ENCODE measurements around the gene NCOA7. TPM values are rescaled to one million over a fixed set of nuclear protein-coding genes. Genes with fewer than 3 reads are reported as not detected.

Gene NCOA7
- total RNA-seq, 1 experiment from 2014 or later, result 13.8 TPM

- ChIA-PET CTCF (interaction anchor here (1.7 to 2.3 kb wide), 2 partner anchors 176 to 194 kb away, joined by 5 to 10 read pairs; partner anchors contain the start of gene HINT3), POLR2A (interaction anchor here (2.3 kb wide), 1 partner anchor 11 kb away, joined by 25 read pairs; the partner anchor contains the start of gene NCOA7), RAD21 (ENCODE audit: low non-redundant PET in 1 of 2, low total read pairs in 2 of 2, uncharacterized antibody in 2 of 2, unreplicated experiment in 2 of 2) (no interaction called here)
- peak; percentile 91 for ATAC-seq
- intact Hi-C loops (cut with micrococcal nuclease), result loop anchor here (2.0 to 10.0 kb wide), 2 partner anchors 207 to 395 kb away; partner anchors contain the start of gene TRMT11
- Histone ChIP-seq H3K4me3 (replicated peaks in 1 of 2; ENCODE audit: low read depth in 1 of 2, low read length in 2 of 2) (peak overlapping the region; percentile 39 to 51), H3K4me2 (ENCODE audit: low read length) (peak overlapping the region; percentile 69), H3K9ac (ENCODE audit: low read length) (peak overlapping the region; percentile 57), H3K27ac (ENCODE audit: low read depth, low read length) (peak overlapping the region; percentile 24; the same call in 1 of the 2 replicates), H3K27me3 (ENCODE audit: insufficient read depth, low read length) (no peaks in the 10 kb centered on the region), H3K4me1 (ENCODE audit: control insufficient read depth in 1 of 2, insufficient read depth in 2 of 2, low read length in 2 of 2) (peaks cover 0 to 14% of the 10 kb centered on the region in 2 experiments; a peak in 3 of 4 replicates), H3K36me3 (ENCODE audit: control insufficient read depth in 1 of 2, insufficient read depth in 2 of 2, low read length in 2 of 2) (no peaks in the 10 kb centered on the region), H2AFZ (ENCODE audit: low read depth, low read length, poor library complexity, severe bottlenecking) (peak overlapping the region; percentile 95), H3K9me2 (ENCODE audit: insufficient read depth) (no peaks in the 10 kb centered on the region), H3K79me2 (ENCODE audit: insufficient read depth, low read length) (no peaks in the 10 kb centered on the region), H4K20me1 (ENCODE audit: insufficient read depth) (no peaks in the 10 kb centered on the region), H3K9me3 (ENCODE audit: control insufficient read depth in 1 of 2, insufficient read depth in 1 of 2, low read depth in 1 of 2, low read length in 2 of 2) (no peaks in the 10 kb centered on the region)
- peak; percentile 83 for DNase-seq (ENCODE audit: low read depth, low spot score)
- TF ChIP-seq CBX3 (IDR thresholded peaks at IDR 0.05; ENCODE audit: low read depth), result peak; percentile 63
- peak; percentile 54 for TF ChIP-seq YY1 (IDR thresholded peaks at IDR 0.05; ENCODE audit: extremely low read depth, insufficient replicate concordance, low read depth, low read length)
- TF ChIP-seq SP1 (IDR thresholded peaks at IDR 0.05; ENCODE audit: low read depth), result peak; percentile 8; the same call in 1 of the 2 replicates
- TF ChIP-seq EZH2phosphoT487 (IDR thresholded peaks at IDR 0.05; ENCODE audit: borderline replicate concordance), result no peak
- no peak for TF ChIP-seq EGR1 (IDR thresholded peaks at IDR 0.05; ENCODE audit: low read depth)
- peak in 1 of 3 experiments; percentile 4; a peak in 1 of 6 replicates for TF ChIP-seq CTCF (IDR thresholded peaks at IDR 0.05 in 2 of 3, conservative IDR thresholded peaks at IDR 0.05 in 1 of 3; ENCODE audit: borderline replicate concordance in 1 of 3, insufficient read depth in 1 of 3, low read depth in 2 of 3, low read length in 2 of 3)
- peak; percentile 93 for TF ChIP-seq CEBPB (IDR thresholded peaks at IDR 0.05; ENCODE audit: low read depth)
- no peak for TF ChIP-seq RAD21 (IDR thresholded peaks at IDR 0.05; ENCODE audit: low read depth)
- TF ChIP-seq POLR2AphosphoS5 (IDR thresholded peaks at IDR 0.05; ENCODE audit: low read depth, low read length), result peak; percentile 31; the same call in 1 of the 2 replicates
- no peak for TF ChIP-seq FOSL1 (IDR thresholded peaks at IDR 0.05; ENCODE audit: low read depth)
- TF ChIP-seq SIN3A (IDR thresholded peaks at IDR 0.05; ENCODE audit: low read depth), result peak; percentile 28; the same call in 1 of the 2 replicates
- TF ChIP-seq ZNF274 (IDR thresholded peaks at IDR 0.05; ENCODE audit: low read depth, low read length), result no peak
- TF ChIP-seq ATF3 (IDR thresholded peaks at IDR 0.05), result peak; percentile 99
- peak; percentile 30 for TF ChIP-seq ZBTB33 (IDR thresholded peaks at IDR 0.05; ENCODE audit: extremely low read depth, insufficient replicate concordance, low read length)
- TF ChIP-seq TCF7L2 (IDR thresholded peaks at IDR 0.05; ENCODE audit: borderline replicate concordance, extremely low read depth, insufficient read depth, insufficient read length), result no peak
- TF ChIP-seq EZH2 (IDR thresholded peaks at IDR 0.05), result no peak
- no TSS peak for BruUV-seq (replicated peaks)
Observed at GRCh38 chr6:125779924-125780539, 10.7 kb upstream of the NCOA7 start.
